ENCODE data around the gene WAC. TPM values are rescaled to one million over a fixed set of nuclear protein-coding genes. Genes with fewer than 3 reads are reported as not detected.
A peak's percentile ranks its signal among the peaks of the same experiment; 100 is the strongest.

WAC gene
- total and polyA plus RNA-seq, 9 of the 15 experiments (the other 6 are each of a cell fraction or from before 2014, with no cell fraction given), result 24.8 to 123 (median 78.2) TPM

DNA sequence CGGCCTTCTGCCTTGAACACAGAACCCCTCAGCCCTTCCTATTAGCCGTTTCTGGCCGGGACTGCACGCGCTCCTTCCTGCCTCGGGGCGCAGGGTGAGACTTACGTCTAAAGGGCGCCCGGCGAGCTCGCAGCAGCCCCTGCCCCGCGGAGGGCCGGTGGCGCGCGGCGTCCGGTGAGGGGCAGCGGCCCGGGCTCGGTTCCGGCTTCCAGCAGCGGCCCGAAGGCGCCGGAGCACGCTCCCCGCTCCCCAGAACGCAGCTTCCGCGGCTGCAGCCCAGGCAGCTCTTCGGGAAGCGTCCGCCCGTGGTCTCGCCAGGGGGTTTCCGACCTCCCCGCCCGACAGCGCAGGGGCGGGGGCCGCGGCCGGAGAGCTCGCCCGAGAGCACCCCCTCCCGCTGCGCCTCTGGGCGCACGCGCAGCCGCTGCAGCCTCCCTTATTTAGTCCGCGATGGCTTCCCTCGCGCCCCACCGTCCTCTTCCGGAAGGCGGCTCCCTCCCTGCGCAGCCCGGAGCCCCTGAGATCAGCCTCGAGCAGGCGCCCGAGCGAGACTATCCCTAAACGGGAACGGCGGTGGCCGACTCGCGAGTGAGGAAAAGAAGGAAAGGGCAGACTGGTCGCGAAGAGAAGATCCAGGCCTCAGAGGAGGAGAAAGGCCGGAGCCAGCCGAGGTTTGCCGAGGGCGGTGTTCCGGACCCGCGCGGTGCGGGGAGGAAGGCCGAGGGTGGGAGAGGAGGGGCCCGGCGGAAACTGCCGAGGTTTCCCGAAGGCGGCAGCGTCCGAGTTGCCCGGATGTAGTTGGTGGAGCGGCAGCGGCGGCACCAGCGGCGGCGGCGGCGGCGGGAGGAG is at the start of gene WAC (continued):
- TF ChIP-seq, protein P1, sequence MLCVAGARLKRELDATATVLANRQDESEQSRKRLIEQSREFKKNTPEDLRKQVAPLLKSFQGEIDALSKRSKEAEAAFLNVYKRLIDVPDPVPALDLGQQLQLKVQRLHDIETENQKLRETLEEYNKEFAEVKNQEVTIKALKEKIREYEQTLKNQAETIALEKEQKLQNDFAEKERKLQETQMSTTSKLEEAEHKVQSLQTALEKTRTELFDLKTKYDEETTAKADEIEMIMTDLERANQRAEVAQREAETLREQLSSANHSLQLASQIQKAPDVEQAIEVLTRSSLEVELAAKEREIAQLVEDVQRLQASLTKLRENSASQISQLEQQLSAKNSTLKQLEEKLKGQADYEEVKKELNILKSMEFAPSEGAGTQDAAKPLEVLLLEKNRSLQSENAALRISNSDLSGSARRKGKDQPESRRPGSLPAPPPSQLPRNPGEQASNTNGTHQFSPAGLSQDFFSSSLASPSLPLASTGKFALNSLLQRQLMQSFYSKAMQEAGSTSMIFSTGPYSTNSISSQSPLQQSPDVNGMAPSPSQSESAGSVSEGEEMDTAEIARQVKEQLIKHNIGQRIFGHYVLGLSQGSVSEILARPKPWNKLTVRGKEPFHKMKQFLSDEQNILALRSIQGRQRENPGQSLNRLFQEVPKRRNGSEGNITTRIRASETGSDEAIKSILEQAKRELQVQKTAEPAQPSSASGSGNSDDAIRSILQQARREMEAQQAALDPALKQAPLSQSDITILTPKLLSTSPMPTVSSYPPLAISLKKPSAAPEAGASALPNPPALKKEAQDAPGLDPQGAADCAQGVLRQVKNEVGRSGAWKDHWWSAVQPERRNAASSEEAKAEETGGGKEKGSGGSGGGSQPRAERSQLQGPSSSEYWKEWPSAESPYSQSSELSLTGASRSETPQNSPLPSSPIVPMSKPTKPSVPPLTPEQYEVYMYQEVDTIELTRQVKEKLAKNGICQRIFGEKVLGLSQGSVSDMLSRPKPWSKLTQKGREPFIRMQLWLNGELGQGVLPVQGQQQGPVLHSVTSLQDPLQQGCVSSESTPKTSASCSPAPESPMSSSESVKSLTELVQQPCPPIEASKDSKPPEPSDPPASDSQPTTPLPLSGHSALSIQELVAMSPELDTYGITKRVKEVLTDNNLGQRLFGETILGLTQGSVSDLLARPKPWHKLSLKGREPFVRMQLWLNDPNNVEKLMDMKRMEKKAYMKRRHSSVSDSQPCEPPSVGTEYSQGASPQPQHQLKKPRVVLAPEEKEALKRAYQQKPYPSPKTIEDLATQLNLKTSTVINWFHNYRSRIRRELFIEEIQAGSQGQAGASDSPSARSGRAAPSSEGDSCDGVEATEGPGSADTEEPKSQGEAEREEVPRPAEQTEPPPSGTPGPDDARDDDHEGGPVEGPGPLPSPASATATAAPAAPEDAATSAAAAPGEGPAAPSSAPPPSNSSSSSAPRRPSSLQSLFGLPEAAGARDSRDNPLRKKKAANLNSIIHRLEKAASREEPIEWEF (CRISPR knock-in tag; IDR thresholded peaks at IDR 0.05), result no peak
- TF ChIP-seq, protein P2, sequence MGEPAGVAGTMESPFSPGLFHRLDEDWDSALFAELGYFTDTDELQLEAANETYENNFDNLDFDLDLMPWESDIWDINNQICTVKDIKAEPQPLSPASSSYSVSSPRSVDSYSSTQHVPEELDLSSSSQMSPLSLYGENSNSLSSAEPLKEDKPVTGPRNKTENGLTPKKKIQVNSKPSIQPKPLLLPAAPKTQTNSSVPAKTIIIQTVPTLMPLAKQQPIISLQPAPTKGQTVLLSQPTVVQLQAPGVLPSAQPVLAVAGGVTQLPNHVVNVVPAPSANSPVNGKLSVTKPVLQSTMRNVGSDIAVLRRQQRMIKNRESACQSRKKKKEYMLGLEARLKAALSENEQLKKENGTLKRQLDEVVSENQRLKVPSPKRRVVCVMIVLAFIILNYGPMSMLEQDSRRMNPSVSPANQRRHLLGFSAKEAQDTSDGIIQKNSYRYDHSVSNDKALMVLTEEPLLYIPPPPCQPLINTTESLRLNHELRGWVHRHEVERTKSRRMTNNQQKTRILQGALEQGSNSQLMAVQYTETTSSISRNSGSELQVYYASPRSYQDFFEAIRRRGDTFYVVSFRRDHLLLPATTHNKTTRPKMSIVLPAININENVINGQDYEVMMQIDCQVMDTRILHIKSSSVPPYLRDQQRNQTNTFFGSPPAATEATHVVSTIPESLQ (CRISPR knock-in tag; IDR thresholded peaks at IDR 0.05), result 0 out of 2 replicates have a peak, but pooled peaks have one; percentile 64
- TF ChIP-seq MEIS2 (IDR thresholded peaks at IDR 0.05; ENCODE audit: partially characterized antibody), result peak; percentile 77
- TF ChIP-seq RFX5 (IDR thresholded peaks at IDR 0.05; ENCODE audit: low read depth, low read length), result no peak
- no peak for TF ChIP-seq PHB (CRISPR knock-in tag; IDR thresholded peaks at IDR 0.05)
- peak; percentile 81 for TF ChIP-seq KDM5B (IDR thresholded peaks at IDR 0.05; ENCODE audit: insufficient replicate concordance, low read depth, low read length)
- TF ChIP-seq JUN (IDR thresholded peaks at IDR 0.05; ENCODE audit: borderline replicate concordance, low read depth, low read length), result no peak
- TF ChIP-seq JUN (CRISPR knock-in tag; IDR thresholded peaks at IDR 0.05; ENCODE audit: borderline replicate concordance), result no peak
- TF ChIP-seq, protein P3, sequence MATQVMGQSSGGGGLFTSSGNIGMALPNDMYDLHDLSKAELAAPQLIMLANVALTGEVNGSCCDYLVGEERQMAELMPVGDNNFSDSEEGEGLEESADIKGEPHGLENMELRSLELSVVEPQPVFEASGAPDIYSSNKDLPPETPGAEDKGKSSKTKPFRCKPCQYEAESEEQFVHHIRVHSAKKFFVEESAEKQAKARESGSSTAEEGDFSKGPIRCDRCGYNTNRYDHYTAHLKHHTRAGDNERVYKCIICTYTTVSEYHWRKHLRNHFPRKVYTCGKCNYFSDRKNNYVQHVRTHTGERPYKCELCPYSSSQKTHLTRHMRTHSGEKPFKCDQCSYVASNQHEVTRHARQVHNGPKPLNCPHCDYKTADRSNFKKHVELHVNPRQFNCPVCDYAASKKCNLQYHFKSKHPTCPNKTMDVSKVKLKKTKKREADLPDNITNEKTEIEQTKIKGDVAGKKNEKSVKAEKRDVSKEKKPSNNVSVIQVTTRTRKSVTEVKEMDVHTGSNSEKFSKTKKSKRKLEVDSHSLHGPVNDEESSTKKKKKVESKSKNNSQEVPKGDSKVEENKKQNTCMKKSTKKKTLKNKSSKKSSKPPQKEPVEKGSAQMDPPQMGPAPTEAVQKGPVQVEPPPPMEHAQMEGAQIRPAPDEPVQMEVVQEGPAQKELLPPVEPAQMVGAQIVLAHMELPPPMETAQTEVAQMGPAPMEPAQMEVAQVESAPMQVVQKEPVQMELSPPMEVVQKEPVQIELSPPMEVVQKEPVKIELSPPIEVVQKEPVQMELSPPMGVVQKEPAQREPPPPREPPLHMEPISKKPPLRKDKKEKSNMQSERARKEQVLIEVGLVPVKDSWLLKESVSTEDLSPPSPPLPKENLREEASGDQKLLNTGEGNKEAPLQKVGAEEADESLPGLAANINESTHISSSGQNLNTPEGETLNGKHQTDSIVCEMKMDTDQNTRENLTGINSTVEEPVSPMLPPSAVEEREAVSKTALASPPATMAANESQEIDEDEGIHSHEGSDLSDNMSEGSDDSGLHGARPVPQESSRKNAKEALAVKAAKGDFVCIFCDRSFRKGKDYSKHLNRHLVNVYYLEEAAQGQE (IDR thresholded peaks at IDR 0.05; ENCODE audit: borderline replicate concordance), result 0 out of 2 replicates have a peak, but pooled peaks have one; percentile 9
- TF ChIP-seq, protein P3 (CRISPR knock-in tag; IDR thresholded peaks at IDR 0.05; ENCODE audit: low read depth), result peak; percentile 27; the same call in 1 of the 2 replicates

All from K562 (cell line).